Measurements from ENCODE around the gene FAM229A.
A peak's percentile ranks its signal among the peaks of the same experiment; 100 is the strongest.
"Not testable (repeated sequence)": the region's sequence is repeated elsewhere in the genome, so short reads cannot be mapped to it uniquely, and the experiment has no call there.

The FAM229A gene

GRCh38 chr1:32363713-32364112 is 1.4 kb upstream of the FAM229A start:
- no peak overlapping the region for H3K4me3 ChIP-seq (ENCODE audit: low read depth, low read length)
- TF ChIP-seq, protein P1, sequence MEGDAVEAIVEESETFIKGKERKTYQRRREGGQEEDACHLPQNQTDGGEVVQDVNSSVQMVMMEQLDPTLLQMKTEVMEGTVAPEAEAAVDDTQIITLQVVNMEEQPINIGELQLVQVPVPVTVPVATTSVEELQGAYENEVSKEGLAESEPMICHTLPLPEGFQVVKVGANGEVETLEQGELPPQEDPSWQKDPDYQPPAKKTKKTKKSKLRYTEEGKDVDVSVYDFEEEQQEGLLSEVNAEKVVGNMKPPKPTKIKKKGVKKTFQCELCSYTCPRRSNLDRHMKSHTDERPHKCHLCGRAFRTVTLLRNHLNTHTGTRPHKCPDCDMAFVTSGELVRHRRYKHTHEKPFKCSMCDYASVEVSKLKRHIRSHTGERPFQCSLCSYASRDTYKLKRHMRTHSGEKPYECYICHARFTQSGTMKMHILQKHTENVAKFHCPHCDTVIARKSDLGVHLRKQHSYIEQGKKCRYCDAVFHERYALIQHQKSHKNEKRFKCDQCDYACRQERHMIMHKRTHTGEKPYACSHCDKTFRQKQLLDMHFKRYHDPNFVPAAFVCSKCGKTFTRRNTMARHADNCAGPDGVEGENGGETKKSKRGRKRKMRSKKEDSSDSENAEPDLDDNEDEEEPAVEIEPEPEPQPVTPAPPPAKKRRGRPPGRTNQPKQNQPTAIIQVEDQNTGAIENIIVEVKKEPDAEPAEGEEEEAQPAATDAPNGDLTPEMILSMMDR (conservative IDR thresholded peaks at IDR 0.05; ENCODE audit: low read depth, low read length) = no peak
- DNase-seq (ENCODE audit: low read depth) = no peak

GRCh38 chr1:32361674-32362473 is 411 bp downstream of the FAM229A start:
- TF ChIP-seq, protein P1 (conservative IDR thresholded peaks at IDR 0.05; ENCODE audit: low read depth, low read length) = peak; percentile 37
- H3K4me3 ChIP-seq (ENCODE audit: low read depth, low read length) = peak overlapping the region; percentile 47
- DNase-seq (ENCODE audit: low read depth) = peak; percentile 36

GRCh38 chr1:32361308-32361673 is 994 bp downstream of the FAM229A start:
- no peak for DNase-seq (ENCODE audit: low read depth)
- TF ChIP-seq, protein P1 (conservative IDR thresholded peaks at IDR 0.05; ENCODE audit: low read depth, low read length) = no peak
- H3K4me3 ChIP-seq (ENCODE audit: low read depth, low read length) = no peak overlapping the region

- no peak for DNase-seq (ENCODE audit: low read depth)
- no peak overlapping the region for H3K4me3 ChIP-seq (ENCODE audit: low read depth, low read length)
- TF ChIP-seq, protein P1 (conservative IDR thresholded peaks at IDR 0.05; ENCODE audit: low read depth, low read length) = no peak
These were observed 3.9 kb downstream of the FAM229A start for GRCh38 chr1:32358435-32358834.

GRCh38 chr1:32357614-32358013 is 4.7 kb downstream of the FAM229A start:
- TF ChIP-seq, protein P1 (conservative IDR thresholded peaks at IDR 0.05; ENCODE audit: low read depth, low read length) = no peak
- DNase-seq (ENCODE audit: low read depth) = no peak

DNA sequence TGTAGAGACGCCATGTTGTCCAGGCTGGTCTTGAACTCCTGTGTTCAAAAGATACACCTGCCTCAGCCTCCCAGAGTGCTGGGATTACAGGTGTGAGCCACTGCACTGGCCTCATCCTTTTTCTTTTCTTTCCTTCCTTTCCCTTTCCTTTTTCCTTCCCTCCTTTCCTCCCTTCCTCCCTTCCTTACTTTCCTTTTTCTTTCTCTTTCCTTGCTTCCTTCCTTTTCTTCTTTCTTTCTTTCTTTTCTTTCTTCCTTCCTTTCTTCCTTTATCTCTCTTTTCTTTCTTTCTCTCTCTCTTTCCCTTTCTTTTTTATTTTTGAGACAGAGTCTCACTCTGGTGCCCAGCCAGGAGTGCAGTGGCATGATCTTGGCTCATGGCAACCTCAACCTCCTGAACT is 5.8 kb downstream of the FAM229A start:
- TF ChIP-seq, protein P1 (conservative IDR thresholded peaks at IDR 0.05; ENCODE audit: low read depth, low read length) = no peak
- DNase-seq (ENCODE audit: low read depth) = no peak
- H3K4me3 ChIP-seq (ENCODE audit: low read depth, low read length) = no peak overlapping the region

More at GRCh38 chr1:32357614-32358013, 4.7 kb downstream of the FAM229A start:
- H3K4me3 ChIP-seq (ENCODE audit: low read depth, low read length) = no peak overlapping the region

- H3K4me3 ChIP-seq (ENCODE audit: low read depth, low read length); DNase-seq (ENCODE audit: low read depth): not testable (repeated sequence)
These were observed 6.5 kb downstream of the FAM229A start for GRCh38 chr1:32355778-32356177.

Measured in choroid plexus epithelial cell (primary cell).